Left lung (tissue), 10 donors: ENCODE measurements around the gene RAB6B. TPM values are rescaled to one million over a fixed set of nuclear protein-coding genes. Genes with fewer than 3 reads are reported as not detected.

Experiments
- ATAC-seq: fragments of 200-7000 bp; cut with Tn5 transposase; one replicate; pipeline ENCODE4 v1.9.1; 2020; ENCODE audit warnings: moderate library complexity
- DNase-seq, 4 donors: peaks; one replicate each; pipeline ENCODE4 v3.0.0-alpha.2; 2013 to 2020
- H3K27ac ChIP-seq, 2 donors: fragments of 200-600 bp; sonication (generic) in 1 of 2; one replicate each; pipeline versions ENCODE4 v1.5.0 to v1.8.0; 2020 to 2021
- H3K27me3 ChIP-seq, 2 donors: fragments of 200-600 bp; sonication (generic) in 1 of 2; one replicate each; pipeline versions ENCODE4 v1.5.0 to v1.8.0; 2020 to 2021
- H3K36me3 ChIP-seq, 2 donors: fragments of 200-600 bp; sonication (generic) in 1 of 2; one replicate each; pipeline versions ENCODE4 v1.5.0 to v1.8.0; 2020 to 2021
- H3K4me1 ChIP-seq, 2 donors: fragments of 200-600 bp; one replicate each; pipeline ENCODE4 v1.8.0; 2021
- H3K4me3 ChIP-seq, 2 donors: fragments of 200-600 bp; sonication (generic) in 1 of 2; one replicate each; pipeline versions ENCODE4 v1.5.0 to v1.8.0; 2020 to 2021; ENCODE audit warnings: mild to moderate bottlenecking in 1 of 2
- H3K9me3 ChIP-seq, 2 donors: fragments of 200-600 bp; sonication (generic) in 1 of 2; one replicate each; pipeline versions ENCODE4 v1.5.0 to v1.8.0; 2020 to 2021
- intact Hi-C, 2 donors: fragments of 100-400 bp; cut with DNase I; formaldehyde crosslinking; loops; one replicate each; pipeline versions ENCODE4 v1.11.2 to v1.14.2; 2022
- polyA plus RNA-seq, 6 donors: library from polyadenylated mRNA; unstranded; fragments of 120-200 nt; gene quantifications; one replicate each; pipeline ENCODE4 v1.2.1, GENCODE V29; 2013; ENCODE audit not compliant: insufficient read length in 6 of 6
- total RNA-seq, 2 donors: library from RNA; stranded (reverse); fragmentation: NEBNext Ultra II Directional; extraction: Animal tissue kit (Norgen Biotek cat#: 25700); gene quantifications; one replicate each; pipeline ENCODE4 v1.2.1, GENCODE V29; 2021
- TF ChIP-seq, protein P1 (sequence below), 2 donors: fragments of 200-600 bp; sonication (generic) in 1 of 2; IDR thresholded peaks; one replicate each; pipeline versions ENCODE4 v1.5.0 to v1.8.0; 2021; ENCODE audit warnings: antibody characterized with exemption in 2 of 2
- donor health status: DM: no; HTN: yes; CAD: no.
- donor health status: DM: no; HTN: no; CAD: no.

RAB6B gene
- total and polyA plus RNA-seq, 8 donors, result 3.7 to 11.4 (median 6.1) TPM

DNA sequence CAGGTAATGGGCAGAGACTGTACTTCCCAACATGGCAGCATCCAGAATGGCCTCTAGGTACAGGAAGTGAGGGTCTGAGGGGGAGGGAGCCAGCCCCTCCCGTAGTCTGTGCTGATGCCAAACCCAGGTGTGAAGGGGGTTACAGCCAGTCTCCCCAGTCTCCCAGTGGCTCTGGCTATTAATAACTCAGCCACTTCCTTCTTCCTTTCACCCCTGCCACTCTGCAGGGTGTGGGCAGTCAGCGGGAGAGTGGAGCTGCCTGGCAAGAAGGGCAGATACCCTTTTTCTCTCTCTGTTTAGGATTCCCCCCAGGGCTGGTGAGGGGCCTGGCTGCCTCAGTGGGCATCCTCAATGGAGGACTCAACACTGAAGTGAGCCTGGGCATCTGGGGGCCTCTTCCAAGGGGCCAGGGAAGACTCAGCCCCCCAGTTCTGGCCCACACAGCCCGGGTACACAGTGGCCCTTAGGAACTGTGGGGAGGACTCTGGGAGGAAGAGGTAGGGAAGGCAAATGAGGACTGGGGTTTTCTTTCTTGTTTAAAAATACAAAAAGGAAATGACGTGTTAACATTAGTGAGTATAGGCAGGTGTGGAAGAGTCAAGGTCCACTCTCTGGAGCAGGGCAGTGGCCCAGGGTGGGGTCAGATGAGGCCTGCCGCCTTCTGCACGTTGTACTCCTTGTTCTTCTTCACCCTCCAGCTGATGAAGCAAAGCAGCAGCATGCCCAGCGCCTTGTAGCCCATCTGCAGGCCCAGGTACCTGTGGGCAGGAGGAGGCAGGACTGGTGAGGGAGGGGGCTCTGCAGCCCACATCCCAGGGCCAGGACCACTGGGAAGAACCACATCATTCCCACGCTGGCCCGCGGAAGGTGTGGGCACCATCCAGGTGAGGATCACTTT lies 38.6 kb upstream of the RAB6B start:
- intact Hi-C loops, result loop anchor here in 1 of 2 donors (10.0 kb wide), 1 partner anchor 270 kb away; no protein-coding TSS in a partner anchor
- ATAC-seq (no peak), DNase-seq (no peak)
- peaks cover 0 to 25% of the 10 kb centered on the region in 2 donors for H3K36me3 ChIP-seq
- no peak overlapping the region for H3K27ac ChIP-seq
- no peaks in the 10 kb centered on the region for H3K9me3 ChIP-seq
- no peak overlapping the region for H3K4me3 ChIP-seq
- TF ChIP-seq, protein P1, sequence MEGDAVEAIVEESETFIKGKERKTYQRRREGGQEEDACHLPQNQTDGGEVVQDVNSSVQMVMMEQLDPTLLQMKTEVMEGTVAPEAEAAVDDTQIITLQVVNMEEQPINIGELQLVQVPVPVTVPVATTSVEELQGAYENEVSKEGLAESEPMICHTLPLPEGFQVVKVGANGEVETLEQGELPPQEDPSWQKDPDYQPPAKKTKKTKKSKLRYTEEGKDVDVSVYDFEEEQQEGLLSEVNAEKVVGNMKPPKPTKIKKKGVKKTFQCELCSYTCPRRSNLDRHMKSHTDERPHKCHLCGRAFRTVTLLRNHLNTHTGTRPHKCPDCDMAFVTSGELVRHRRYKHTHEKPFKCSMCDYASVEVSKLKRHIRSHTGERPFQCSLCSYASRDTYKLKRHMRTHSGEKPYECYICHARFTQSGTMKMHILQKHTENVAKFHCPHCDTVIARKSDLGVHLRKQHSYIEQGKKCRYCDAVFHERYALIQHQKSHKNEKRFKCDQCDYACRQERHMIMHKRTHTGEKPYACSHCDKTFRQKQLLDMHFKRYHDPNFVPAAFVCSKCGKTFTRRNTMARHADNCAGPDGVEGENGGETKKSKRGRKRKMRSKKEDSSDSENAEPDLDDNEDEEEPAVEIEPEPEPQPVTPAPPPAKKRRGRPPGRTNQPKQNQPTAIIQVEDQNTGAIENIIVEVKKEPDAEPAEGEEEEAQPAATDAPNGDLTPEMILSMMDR (IDR thresholded peaks at IDR 0.05), result no peak
- no peaks in the 10 kb centered on the region for H3K4me1 ChIP-seq
- peaks cover 0 to under 1% of the 10 kb centered on the region in 2 donors for H3K27me3 ChIP-seq

DNA sequence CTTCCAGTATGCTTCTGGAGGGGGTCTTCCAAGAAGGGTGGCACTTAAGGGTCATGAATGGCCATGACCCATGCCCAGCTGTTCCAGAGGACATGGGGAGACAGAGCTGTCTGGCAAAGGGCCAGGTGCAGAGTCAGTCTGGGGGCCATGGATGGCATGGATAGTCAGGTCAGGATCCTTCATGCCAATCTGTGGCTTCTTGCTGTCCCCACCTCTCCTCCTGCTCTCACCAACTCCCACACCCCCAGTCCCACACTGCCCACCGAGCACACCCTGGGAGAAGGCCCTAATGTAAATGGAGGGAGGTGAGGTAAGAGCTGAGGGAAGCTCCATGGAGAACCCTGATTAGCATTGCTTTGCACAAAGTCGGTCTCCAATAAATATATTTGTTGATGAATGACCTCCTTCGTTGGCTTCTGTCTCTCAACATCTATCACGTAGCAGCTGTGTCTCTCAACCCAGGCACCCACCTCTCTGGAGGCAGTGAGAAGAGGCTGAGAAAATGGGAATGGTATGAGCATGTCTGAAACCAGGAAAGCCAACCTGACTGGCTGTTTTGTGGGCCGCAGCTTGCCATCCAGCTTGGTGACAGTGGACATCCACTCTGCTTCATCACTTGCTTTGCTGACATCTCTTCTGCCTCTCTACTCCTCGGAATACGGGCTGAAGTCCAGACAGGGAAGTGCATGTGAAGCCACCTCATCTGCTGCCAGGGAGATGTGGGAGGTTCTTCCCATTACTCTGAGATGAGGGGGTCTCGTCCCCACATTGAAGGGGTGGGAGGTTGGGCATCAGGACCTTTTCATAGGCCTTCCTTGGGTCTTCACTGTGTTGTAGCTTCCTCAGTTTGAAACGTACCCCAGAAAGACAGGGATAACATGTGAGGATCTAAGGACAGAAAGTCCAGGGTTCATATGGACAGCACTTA lies 37.7 kb upstream of the RAB6B start:
- TF ChIP-seq, protein P1 (IDR thresholded peaks at IDR 0.05), result no peak
- intact Hi-C loops, result loop anchor here in 1 of 2 donors (10.0 kb wide), 1 partner anchor 271 kb away; no protein-coding TSS in a partner anchor
- DNase-seq, result no peak
- Histone ChIP-seq H3K27ac (no peak overlapping the region), H3K27me3 (peaks cover 0 to 10% of the 10 kb centered on the region in 2 donors), H3K36me3 (peaks cover 0 to 25% of the 10 kb centered on the region in 2 donors), H3K4me3 (no peak overlapping the region), H3K9me3 (no peaks in the 10 kb centered on the region), H3K4me1 (peaks cover 0 to under 1% of the 10 kb centered on the region in 2 donors)
- no peak for ATAC-seq

DNA sequence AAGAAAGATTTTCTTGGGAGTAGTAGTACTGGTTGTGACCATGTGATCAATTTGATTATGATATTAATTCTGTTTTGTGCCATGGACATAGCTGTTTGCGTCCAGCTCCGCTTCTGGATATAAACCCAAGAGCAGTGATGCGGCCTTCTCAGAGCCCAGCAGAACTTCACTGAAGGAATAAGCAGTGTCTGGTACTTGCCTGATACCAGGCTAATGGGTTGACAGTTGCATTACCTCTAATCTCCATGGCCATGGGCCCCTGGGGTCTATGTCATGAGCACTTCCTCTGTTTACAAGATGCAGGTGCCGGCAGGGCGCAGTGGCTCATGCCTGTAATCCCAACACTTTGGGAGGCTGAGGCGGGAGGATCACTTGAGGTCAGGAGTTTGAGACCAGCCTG lies 36.3 kb upstream of the RAB6B start:
- intact Hi-C loops, result loop anchor here in 1 of 2 donors (10.0 kb wide), 1 partner anchor 273 kb away; no protein-coding TSS in a partner anchor

DNA sequence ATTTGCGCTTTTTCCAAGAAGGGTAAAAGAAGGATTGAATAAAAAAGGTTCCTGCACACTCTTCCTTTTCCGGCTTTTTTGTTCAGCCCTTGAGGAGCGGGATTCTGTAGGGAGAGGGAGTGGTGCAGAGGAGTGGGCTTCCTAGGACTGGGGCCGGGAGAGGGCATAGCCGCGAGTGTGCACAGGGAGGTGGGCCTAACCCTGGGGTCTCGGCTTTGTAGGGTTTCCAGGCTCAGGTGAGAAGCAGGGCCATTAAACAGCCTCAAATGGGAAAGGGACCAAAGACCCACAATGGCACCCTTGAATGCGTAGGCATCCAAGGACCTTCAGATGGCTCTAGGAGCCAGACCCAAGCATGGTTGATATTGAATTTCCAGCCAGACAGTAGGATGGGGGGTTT lies 35.4 kb upstream of the RAB6B start:
- Histone ChIP-seq H3K4me3 (no peak overlapping the region), H3K27ac (no peak overlapping the region), H3K27me3 (peaks cover 0 to 18% of the 10 kb centered on the region in 2 donors), H3K9me3 (no peaks in the 10 kb centered on the region), H3K4me1 (peaks cover 0 to 16% of the 10 kb centered on the region in 2 donors), H3K36me3 (peaks cover 0 to 14% of the 10 kb centered on the region in 2 donors)
- TF ChIP-seq, protein P1 (IDR thresholded peaks at IDR 0.05), result no peak
- intact Hi-C loops, result loop anchor here in 1 of 2 donors (10.0 kb wide), 1 partner anchor 274 kb away; no protein-coding TSS in a partner anchor
- no peak for DNase-seq
- ATAC-seq, result no peak

More for the DNA sequence above, 36.3 kb upstream of the RAB6B start:
- H3K4me3 ChIP-seq, result no peak overlapping the region
- ATAC-seq (no peak), DNase-seq (no peak)
- peaks cover 0 to 14% of the 10 kb centered on the region in 2 donors for H3K36me3 ChIP-seq
- peaks cover 0 to 14% of the 10 kb centered on the region in 2 donors for H3K4me1 ChIP-seq
- peaks cover 0 to 18% of the 10 kb centered on the region in 2 donors for H3K27me3 ChIP-seq
- no peak overlapping the region for H3K27ac ChIP-seq
- TF ChIP-seq, protein P1 (IDR thresholded peaks at IDR 0.05), result no peak
- no peaks in the 10 kb centered on the region for H3K9me3 ChIP-seq
